Astrocyte of the cerebellum (primary cell): ENCODE results near the gene ARMH3.

Source experiments
- DNase-seq: peaks from one replicate; pipeline ENCODE4 v3.0.0-alpha.2; 2011; ENCODE audit warnings: low read depth
- H3K4me3 ChIP-seq: 2 replicates; pipeline ENCODE4 v1.5.1; 2011; ENCODE audit warnings: mild to moderate bottlenecking, low read depth, low read length, moderate library complexity
- in situ Hi-C: cut with HindIII; loops from 2 replicates; pipeline ENCODE4 v1.10.0; 2017; ENCODE audit warnings: low sequenced_read_pairs
- TF ChIP-seq, protein P1 (sequence below): IDR thresholded peaks from 2 replicates; pipeline ENCODE4 v1.5.1; 2012; ENCODE audit warnings: low read length, low read depth, moderate library complexity, mild to moderate bottlenecking; ENCODE audit errors: missing control alignments

ARMH3 gene

DNA sequence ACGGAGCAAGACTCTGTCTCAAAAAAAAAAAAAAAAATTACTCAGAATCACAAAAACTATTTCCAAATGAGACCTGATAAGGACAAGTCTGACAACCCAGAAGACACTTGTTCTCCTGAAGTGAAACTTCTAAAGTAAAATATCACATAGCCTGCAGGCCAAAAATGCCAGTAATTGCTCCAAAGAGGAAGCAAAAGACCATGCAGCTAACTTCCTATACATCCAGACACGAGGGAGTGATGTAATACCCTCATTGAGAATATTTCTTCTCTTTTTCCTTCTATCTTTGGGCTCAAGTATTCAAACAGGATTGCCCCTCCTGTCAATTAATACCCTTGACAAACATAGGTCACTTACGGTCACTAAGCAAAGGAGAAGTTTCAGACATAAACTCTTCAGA is 31.2 kb downstream of the ARMH3 start:
- H3K4me3 ChIP-seq: no peak overlapping the region
- TF ChIP-seq, protein P1, sequence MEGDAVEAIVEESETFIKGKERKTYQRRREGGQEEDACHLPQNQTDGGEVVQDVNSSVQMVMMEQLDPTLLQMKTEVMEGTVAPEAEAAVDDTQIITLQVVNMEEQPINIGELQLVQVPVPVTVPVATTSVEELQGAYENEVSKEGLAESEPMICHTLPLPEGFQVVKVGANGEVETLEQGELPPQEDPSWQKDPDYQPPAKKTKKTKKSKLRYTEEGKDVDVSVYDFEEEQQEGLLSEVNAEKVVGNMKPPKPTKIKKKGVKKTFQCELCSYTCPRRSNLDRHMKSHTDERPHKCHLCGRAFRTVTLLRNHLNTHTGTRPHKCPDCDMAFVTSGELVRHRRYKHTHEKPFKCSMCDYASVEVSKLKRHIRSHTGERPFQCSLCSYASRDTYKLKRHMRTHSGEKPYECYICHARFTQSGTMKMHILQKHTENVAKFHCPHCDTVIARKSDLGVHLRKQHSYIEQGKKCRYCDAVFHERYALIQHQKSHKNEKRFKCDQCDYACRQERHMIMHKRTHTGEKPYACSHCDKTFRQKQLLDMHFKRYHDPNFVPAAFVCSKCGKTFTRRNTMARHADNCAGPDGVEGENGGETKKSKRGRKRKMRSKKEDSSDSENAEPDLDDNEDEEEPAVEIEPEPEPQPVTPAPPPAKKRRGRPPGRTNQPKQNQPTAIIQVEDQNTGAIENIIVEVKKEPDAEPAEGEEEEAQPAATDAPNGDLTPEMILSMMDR: no peak
- in situ Hi-C loops: no loop called here
- no peak for DNase-seq

GRCh38 chr10:102020938-102021337 is 35.0 kb downstream of the ARMH3 start:
- no peak overlapping the region for H3K4me3 ChIP-seq
- TF ChIP-seq, protein P1: no peak
- no peak for DNase-seq
- in situ Hi-C loops: no loop called here

DNA sequence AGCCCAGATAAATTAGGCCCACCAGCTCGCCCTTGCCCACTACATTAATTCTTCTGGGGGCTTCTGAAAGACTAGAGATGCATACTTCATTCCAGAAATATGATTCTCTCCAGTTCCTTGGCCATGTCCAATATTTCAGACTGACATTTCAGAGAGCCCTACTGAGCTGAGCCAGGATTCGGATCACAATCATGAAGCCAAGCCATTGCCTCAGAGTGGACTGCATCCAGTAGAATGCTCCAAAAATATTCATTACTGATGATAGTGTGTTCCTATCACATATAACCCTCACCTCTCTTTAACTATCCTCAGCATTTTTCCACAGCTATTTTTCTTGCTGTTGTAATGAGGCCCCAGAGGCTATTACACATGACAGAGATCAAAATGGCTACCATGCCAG is 38.7 kb downstream of the ARMH3 start:
- no peak for DNase-seq
- in situ Hi-C loops: no loop called here
- TF ChIP-seq, protein P1: no peak
- H3K4me3 ChIP-seq: no peak overlapping the region

DNA sequence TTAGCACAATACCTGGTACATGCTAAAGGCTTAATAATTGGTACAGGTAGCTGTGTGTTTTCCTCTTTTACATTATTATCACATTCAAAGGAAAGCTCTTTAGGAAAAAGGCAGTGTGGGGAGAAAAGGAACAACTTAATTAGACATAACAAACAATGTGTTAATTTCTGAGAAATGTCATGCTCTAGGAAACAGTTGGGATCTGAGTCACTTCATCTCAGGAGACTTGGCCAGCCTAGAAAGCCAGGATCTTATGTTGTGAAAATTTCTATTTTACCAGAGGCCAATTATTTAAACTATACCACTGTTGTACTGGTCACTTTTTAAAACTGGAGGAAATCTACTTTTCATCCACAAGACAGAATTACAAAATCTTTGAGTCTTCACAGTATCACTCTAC is 39.6 kb downstream of the ARMH3 start:
- no peak for DNase-seq
- TF ChIP-seq, protein P1: no peak
- H3K4me3 ChIP-seq: no peak overlapping the region
- in situ Hi-C loops: no loop called here

DNA sequence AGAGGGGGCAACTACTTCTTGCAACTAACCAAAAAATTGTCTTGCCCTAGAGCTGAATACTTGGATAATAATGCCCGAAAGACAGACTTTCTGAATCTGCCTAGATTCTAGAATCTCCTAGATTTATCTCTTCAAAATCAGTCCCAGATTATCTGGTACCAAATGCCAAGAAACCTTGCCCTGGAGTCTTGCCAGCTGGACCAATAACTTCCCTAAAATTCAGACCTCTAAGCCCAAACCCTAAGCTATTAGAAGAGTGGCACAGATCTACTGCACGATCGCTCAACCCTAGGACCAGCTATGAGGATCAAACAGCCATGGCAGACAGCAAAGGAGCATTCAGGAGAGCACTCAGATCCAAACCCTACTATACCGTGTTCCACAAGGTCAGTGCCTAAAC is 45.0 kb downstream of the ARMH3 start:
- TF ChIP-seq, protein P1: no peak
- no peak for DNase-seq
- no peak overlapping the region for H3K4me3 ChIP-seq
- in situ Hi-C loops: no loop called here

DNA sequence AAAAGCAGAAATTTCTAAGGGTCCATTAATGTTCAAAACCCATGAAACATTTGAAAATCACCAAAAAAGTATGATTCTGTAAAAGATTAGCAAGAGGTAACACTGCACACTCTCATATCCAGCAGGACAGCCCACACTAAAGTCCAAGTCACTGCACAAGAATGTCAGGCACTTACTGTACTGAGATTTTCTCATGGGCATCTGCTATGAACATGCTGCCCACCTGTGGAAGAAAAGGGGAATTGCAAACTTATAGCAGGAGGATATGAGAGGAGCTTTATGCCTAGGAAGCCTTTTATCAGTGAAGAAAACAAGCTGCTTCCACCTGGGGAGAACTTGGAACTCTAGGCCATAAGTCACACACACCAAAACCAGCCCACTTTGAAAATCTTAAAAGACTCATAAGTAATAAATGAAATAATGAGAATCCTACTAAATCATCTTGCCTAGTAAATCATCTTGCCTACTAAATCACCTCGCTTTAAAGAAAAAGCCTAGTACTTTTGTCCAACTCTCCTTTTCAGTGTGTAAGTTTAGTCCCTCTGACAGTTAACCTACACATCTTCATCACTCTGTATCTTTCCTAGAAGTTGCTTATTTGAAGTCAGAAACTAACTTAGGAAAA is 46.1 kb downstream of the ARMH3 start:
- no peak overlapping the region for H3K4me3 ChIP-seq
- DNase-seq: peak; percentile 88
- in situ Hi-C loops: no loop called here
- TF ChIP-seq, protein P1: peak; percentile 99
